B cell (primary cell): Measurements from ENCODE around the gene SIL1. TPM values are rescaled to one million over a fixed set of nuclear protein-coding genes. Genes with fewer than 3 reads are reported as not detected.
"Not testable (repeated sequence)": the region's sequence is repeated elsewhere in the genome, so short reads cannot be mapped to it uniquely, and the experiment has no call there.

ENCODE experiments used
- ATAC-seq: fragments of 200-7000 bp; cut with Tn5 transposase; one replicate; pipeline ENCODE4 v1.10.0; 2021; ENCODE audit warnings: low read depth, mild to moderate bottlenecking, moderate number of reproducible peaks, moderate library complexity
- CTCF ChIA-PET: fragments of 350-600 bp; sonication (Branson Sonifier 250); formaldehyde crosslinking; loops from one replicate; lab custom pipeline; 2021; ENCODE audit warnings: antibody characterized with exemption, inconsistent platforms; lab: Charles Lee
- POLR2A ChIA-PET: fragments of 350-600 bp; sonication (Branson Sonifier 250); formaldehyde crosslinking; loops from one replicate; lab custom pipeline; 2021; ENCODE audit warnings: antibody characterized with exemption; lab: Charles Lee
- DNase-seq: peaks from one replicate; pipeline ENCODE4 v3.0.0; 2013
- H2AFZ ChIP-seq: 2 replicates; pipeline ENCODE4 v1.6.1; 2012; ENCODE audit warnings: mild to moderate bottlenecking, low read depth, low read length; ENCODE audit not compliant: insufficient read depth, poor library complexity, severe bottlenecking
- H3K27ac ChIP-seq, 2 donors: 1 replicate in 1 of 2; 2 replicates in 1 of 2; pipeline ENCODE4 v1.5.1; 2012 to 2013; ENCODE audit warnings: low read length in 2 of 2, mild to moderate bottlenecking in 2 of 2, moderate library complexity in 1 of 2
- H3K27me3 ChIP-seq, 4 experiments: fragments of 200-600 bp in 1 of 4; sonication (generic) in 1 of 4; replicated peaks in 1 of 4; 1 replicate in 2 of 4; 2 replicates in 2 of 4; pipeline versions ENCODE4 v1.6.1 to v1.7.0; 2013 to 2016; ENCODE audit warnings: low read length in 3 of 4, mild to moderate bottlenecking in 2 of 4, mixed read lengths in 1 of 4, moderate library complexity in 1 of 4; ENCODE audit not compliant: insufficient read depth in 4 of 4, control insufficient read depth in 3 of 4; ENCODE audit errors: control extremely low read depth in 1 of 4
- H3K36me3 ChIP-seq, 2 experiments: replicated peaks in 1 of 2; 1 replicate in 1 of 2; 2 replicates in 1 of 2; pipeline versions ENCODE4 v1.6.1 to v1.7.1; 2013; ENCODE audit warnings: low read length in 1 of 2; ENCODE audit not compliant: insufficient read depth in 2 of 2, control insufficient read depth in 1 of 2; ENCODE audit errors: control extremely low read depth in 1 of 2, extremely low read depth in 1 of 2
- H3K4me1 ChIP-seq, 2 donors: fragments of 200-600 bp in 1 of 2; sonication (generic) in 1 of 2; 1 replicate in 1 of 2; 2 replicates in 1 of 2; pipeline versions ENCODE4 v1.5.1 to v1.6.1; 2013 to 2017; ENCODE audit warnings: low read length in 2 of 2; ENCODE audit not compliant: control insufficient read depth in 2 of 2, insufficient read depth in 2 of 2
- H3K4me2 ChIP-seq: replicated peaks from 2 replicates; pipeline ENCODE3; 2012; ENCODE audit warnings: mild to moderate bottlenecking, low read depth, low read length; ENCODE audit not compliant: poor library complexity, severe bottlenecking
- H3K4me3 ChIP-seq, 5 experiments: fragments of 200-600 bp in 1 of 5; sonication (generic) in 1 of 5; 1 replicate in 3 of 5; 2 replicates in 2 of 5; pipeline versions ENCODE4 v1.5.1 to v1.7.0; 2011 to 2016; ENCODE audit warnings: low read length in 4 of 5, mild to moderate bottlenecking in 4 of 5, low read depth in 2 of 5, control low read depth in 1 of 5, moderate library complexity in 1 of 5; ENCODE audit not compliant: insufficient read depth in 1 of 5; ENCODE audit errors: control extremely low read depth in 1 of 5, extremely low read depth in 1 of 5
- H3K79me2 ChIP-seq: fragments of 200-600 bp; sonication (generic); one replicate; pipeline ENCODE4 v1.6.0; 2016; ENCODE audit warnings: low read length; ENCODE audit not compliant: control insufficient read depth, insufficient read depth
- H3K9ac ChIP-seq: fragments of 200-600 bp; sonication (generic); 2 replicates; pipeline ENCODE4 v1.6.1; 2017; ENCODE audit warnings: mild to moderate bottlenecking, low read length, moderate library complexity
- H3K9me3 ChIP-seq, 3 donors: one replicate each; pipeline versions ENCODE4 v1.6.1 to v1.7.1; 2013; ENCODE audit warnings: low read length in 2 of 3; ENCODE audit not compliant: control insufficient read depth in 2 of 3, insufficient read depth in 1 of 3; ENCODE audit errors: control extremely low read depth in 1 of 3
- H4K20me1 ChIP-seq: 2 replicates; pipeline ENCODE4 v1.6.0; 2012; ENCODE audit warnings: mild to moderate bottlenecking, low read length; ENCODE audit not compliant: insufficient read depth, control insufficient read depth, poor library complexity, severe bottlenecking
- H3K27ac Mint-ChIP-seq: one replicate; pipeline ENCODE4 v1.8.0; 2021; ENCODE audit warnings: mixed read lengths
- H3K27me3 Mint-ChIP-seq: one replicate; pipeline ENCODE4 v1.8.0; 2021; ENCODE audit warnings: mixed read lengths
- H3K4me1 Mint-ChIP-seq: one replicate; pipeline ENCODE4 v1.8.0; 2021; ENCODE audit warnings: mixed read lengths
- H3K4me3 Mint-ChIP-seq: one replicate; pipeline ENCODE4 v1.8.0; 2021; ENCODE audit warnings: mixed read lengths
- H3K9me3 Mint-ChIP-seq: one replicate; pipeline ENCODE4 v1.8.0; 2022; ENCODE audit warnings: mixed read lengths; ENCODE audit not compliant: insufficient read depth
- EZH2 ChIP-seq: IDR thresholded peaks from 2 replicates; pipeline ENCODE4 v1.6.1; 2012; ENCODE audit warnings: borderline replicate concordance, low read depth, mild to moderate bottlenecking, moderate library complexity, low read length; ENCODE audit not compliant: insufficient read depth, poor library complexity, severe bottlenecking
- WGBS: methylation state at CpG from one replicate; pipeline ENCODE4 v1.1.5; 2013; ENCODE audit warnings: missing lambda C conversion rate; ENCODE audit not compliant: insufficient coverage; 5-methylcytosine and 5-hydroxymethylcytosine counted together
- intact Hi-C: fragments of 100-400 bp; cut with micrococcal nuclease; formaldehyde crosslinking; loops from one replicate; pipeline ENCODE4 v1.10.0; 2022
- polyA plus RNA-seq: library from polyadenylated mRNA; depleted of rRNA; stranded (reverse); fragments of >200 nt; gene quantifications from 2 replicates; pipeline ENCODE4 v1.2.3, GENCODE V29; 2012
- total RNA-seq, 2 donors: library from RNA; stranded (reverse); fragments of 120-200 nt in 1 of 2; gene quantifications; 1 replicate in 1 of 2; 2 replicates in 1 of 2; pipeline versions ENCODE4 v1.2.3 to v1.2.4, GENCODE V29; 2013 to 2022
- TF ChIP-seq, protein P1 (sequence below): fragments of 200-600 bp; IDR thresholded peaks from one replicate; pipeline ENCODE4 v1.8.0; 2022; ENCODE audit warnings: antibody characterized with exemption, mild to moderate bottlenecking

SIL1 gene
- total and polyA plus RNA-seq, 2 donors (not counting 1 experiment from before 2014, with no cell fraction given) = 16.9 to 19.8 TPM

DNA sequence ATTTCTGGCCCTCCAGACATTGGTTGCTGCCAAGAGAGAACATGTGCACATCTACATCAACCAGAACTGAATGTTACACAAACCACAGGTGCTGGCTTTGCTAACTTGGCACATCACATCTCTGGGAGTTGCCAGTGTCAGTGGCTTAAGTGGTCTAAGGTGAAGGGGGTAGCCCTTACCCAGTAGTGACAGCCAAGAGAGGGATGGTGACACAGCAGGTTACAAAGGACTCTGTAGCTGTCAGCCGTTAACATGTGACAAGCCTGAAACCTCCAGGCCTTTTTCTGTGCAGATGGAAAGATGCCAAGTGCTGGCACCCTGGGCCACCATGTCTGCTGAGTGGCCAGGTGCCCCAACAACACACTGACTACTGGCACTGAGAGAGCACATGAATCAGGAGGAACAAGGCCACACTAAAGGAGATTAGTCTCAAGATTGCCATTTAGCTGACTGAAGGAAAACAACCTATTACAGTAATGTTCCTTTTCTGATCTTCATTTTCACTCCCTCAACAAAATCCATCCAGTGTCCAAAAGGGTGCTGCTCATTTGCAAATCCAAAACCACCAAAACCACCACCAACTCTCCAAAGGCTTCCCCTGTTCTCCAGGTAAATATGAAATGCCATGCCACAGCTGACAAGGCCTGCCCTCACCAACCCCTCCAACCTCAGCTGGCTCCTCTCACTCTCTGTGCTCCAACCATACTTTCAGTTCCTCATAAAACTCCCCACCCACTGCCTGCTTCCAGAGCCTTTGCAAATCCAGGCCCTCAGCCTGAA lies 20.2 kb downstream of the SIL1 start:
- intact Hi-C loops = no loop called here
- H3K27me3 Mint-ChIP-seq = no peaks in the 10 kb centered on the region
- no peak overlapping the region for H3K4me3 ChIP-seq
- no peak overlapping the region for H3K9ac ChIP-seq
- ChIA-PET CTCF (no interaction called here), POLR2A (no interaction called here)
- ATAC-seq = peak; percentile 47
- H3K27ac Mint-ChIP-seq = peak overlapping the region; percentile 75
- peaks cover 2% of the 10 kb centered on the region for H3K9me3 Mint-ChIP-seq
- peaks cover 20 to 22% of the 10 kb centered on the region in 2 donors for H3K4me1 ChIP-seq
- H3K9me3 ChIP-seq = peaks cover 0 to 29% (median 13%) of the 10 kb centered on the region in 3 donors
- no peaks in the 10 kb centered on the region for H3K27me3 ChIP-seq
- H3K4me1 Mint-ChIP-seq = peaks cover 50% of the 10 kb centered on the region
- no peak for TF ChIP-seq EZH2
- TF ChIP-seq, protein P1, sequence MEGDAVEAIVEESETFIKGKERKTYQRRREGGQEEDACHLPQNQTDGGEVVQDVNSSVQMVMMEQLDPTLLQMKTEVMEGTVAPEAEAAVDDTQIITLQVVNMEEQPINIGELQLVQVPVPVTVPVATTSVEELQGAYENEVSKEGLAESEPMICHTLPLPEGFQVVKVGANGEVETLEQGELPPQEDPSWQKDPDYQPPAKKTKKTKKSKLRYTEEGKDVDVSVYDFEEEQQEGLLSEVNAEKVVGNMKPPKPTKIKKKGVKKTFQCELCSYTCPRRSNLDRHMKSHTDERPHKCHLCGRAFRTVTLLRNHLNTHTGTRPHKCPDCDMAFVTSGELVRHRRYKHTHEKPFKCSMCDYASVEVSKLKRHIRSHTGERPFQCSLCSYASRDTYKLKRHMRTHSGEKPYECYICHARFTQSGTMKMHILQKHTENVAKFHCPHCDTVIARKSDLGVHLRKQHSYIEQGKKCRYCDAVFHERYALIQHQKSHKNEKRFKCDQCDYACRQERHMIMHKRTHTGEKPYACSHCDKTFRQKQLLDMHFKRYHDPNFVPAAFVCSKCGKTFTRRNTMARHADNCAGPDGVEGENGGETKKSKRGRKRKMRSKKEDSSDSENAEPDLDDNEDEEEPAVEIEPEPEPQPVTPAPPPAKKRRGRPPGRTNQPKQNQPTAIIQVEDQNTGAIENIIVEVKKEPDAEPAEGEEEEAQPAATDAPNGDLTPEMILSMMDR = no peak
- peaks cover 5% of the 10 kb centered on the region for H4K20me1 ChIP-seq
- DNase-seq = peak; percentile 37
- WGBS = 50% methylated on average over 1 of the region's 1 CpG
- H3K27ac ChIP-seq = peak overlapping the region in 1 of 2 donors; percentile 5
- peak overlapping the region; percentile 7 for H3K4me2 ChIP-seq
- H2AFZ ChIP-seq = no peak overlapping the region
- no peaks in the 10 kb centered on the region for H3K36me3 ChIP-seq
- H3K4me3 Mint-ChIP-seq = peak overlapping the region; percentile 49
- peaks cover 17% of the 10 kb centered on the region for H3K79me2 ChIP-seq

DNA sequence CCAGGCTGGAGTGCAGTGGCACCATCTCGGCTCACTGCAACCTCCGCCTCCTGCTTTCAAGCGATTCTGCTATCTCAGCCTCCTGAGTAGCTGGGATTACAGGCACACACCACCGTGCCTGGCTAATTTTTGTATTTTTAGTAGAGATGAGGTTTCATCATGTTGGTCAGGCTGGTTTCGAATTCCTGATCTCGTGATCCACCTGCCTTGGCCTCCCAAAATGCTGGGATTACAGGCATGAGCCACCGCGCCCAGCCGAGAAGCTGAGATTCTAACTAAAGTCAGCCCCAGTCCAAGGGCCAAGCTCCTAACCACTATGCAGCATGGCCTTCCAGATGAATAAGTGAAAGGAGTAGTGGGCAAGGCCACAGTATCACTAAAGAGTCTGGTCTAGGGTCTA lies 20.9 kb downstream of the SIL1 start:
- Histone ChIP-seq H3K79me2 (peaks cover 24% of the 10 kb centered on the region), H3K9me3 (peaks cover 0 to 37% (median 19%) of the 10 kb centered on the region in 3 donors), H3K4me1 (peaks cover 13 to 15% of the 10 kb centered on the region in 2 donors), H3K4me2 (peak overlapping the region; percentile 7)
- ATAC-seq, H3K27me3 Mint-ChIP-seq, H3K36me3 ChIP-seq, CTCF ChIA-PET, H3K27ac Mint-ChIP-seq, H3K27me3 ChIP-seq, H2AFZ ChIP-seq, H3K9ac ChIP-seq, H4K20me1 ChIP-seq, H3K27ac ChIP-seq, H3K9me3 Mint-ChIP-seq, POLR2A ChIA-PET, DNase-seq, H3K4me3 Mint-ChIP-seq, intact Hi-C loops, H3K4me3 ChIP-seq: not testable (repeated sequence)
- 99% methylated on average over 7 of the region's 9 CpGs for WGBS
- H3K4me1 Mint-ChIP-seq = peaks cover 44% of the 10 kb centered on the region

DNA sequence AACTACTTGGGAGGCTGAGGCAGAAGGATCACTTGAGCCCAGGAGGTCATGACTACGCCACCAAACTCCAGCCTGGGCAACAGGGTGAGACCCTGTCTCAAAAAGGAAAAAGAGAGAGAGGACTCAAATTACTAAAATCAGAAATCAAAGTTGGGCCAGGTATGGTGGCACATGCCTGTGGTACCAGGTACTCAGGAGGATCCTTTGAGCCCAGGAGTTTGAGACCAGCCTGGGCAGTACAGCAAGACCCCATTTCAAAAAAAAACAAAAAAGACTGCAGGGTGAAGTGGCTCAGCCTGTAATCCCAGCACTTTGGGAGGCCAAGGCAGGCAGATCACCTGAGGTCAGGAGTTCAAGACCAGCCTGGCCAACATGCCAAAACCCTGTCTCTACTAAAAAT lies 23.8 kb downstream of the SIL1 start:
- H3K9ac ChIP-seq, H3K27ac ChIP-seq, H3K4me3 Mint-ChIP-seq, ATAC-seq, H3K27me3 ChIP-seq, POLR2A ChIA-PET, DNase-seq, CTCF ChIA-PET, H3K27ac Mint-ChIP-seq, H3K27me3 Mint-ChIP-seq, H3K4me3 ChIP-seq, H3K4me2 ChIP-seq, H2AFZ ChIP-seq, H3K36me3 ChIP-seq, intact Hi-C loops, H3K9me3 Mint-ChIP-seq, H4K20me1 ChIP-seq: not testable (repeated sequence)
- WGBS = 100% methylated on average over 1 of the region's 1 CpG
- H3K4me1 ChIP-seq = peaks cover 12 to 13% of the 10 kb centered on the region in 2 donors
- peaks cover 3 to 40% (median 26%) of the 10 kb centered on the region in 3 donors for H3K9me3 ChIP-seq
- H3K79me2 ChIP-seq = peaks cover 24% of the 10 kb centered on the region
- peaks cover 26% of the 10 kb centered on the region for H3K4me1 Mint-ChIP-seq
